Kasumi-1 (cell line): ENCODE data around the gene ZNF222.

ENCODE experiments used
- DNase-seq, 2 experiments: peaks; one replicate each; lab custom pipeline; 2025; lab: John Stamatoyannopoulos, UW

ZNF222 gene

DNA sequence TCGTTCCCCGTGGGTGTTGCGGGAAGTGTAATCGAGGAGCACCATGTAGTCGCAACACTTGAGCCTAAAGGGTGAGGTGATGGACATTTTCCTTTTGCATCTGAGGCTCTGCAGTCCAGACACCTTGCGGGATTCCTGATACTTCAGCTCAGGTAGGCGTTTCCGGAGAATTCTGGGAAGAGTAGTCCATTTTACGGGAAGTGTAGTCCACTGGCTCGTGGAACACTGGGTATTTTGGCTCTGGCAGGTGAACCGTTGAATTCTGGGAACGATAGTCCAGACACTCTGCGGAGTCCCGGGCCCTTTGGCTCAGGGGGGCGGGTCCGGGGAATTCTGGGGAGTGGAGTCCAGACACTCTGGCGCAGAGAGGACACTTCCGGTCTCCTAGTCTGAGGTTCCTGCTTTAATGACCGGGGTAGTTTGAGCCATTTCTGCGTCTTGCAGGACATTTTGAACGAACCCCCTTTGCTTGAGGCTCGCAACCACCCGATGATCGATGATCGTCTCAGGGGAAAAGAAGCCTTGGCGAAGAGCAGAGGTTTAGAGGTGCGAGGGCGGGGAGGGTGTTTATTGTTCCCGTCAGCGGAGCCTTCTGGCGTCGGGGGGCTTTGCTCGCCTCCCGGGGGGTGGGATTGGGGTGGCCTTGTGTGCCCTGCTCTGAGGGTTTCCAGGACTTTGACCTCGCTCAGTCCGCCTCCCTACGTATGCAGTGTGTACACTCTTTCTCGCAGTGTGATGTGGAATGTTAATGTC lies 26.6 kb downstream of the ZNF222 start, which contains the start of gene ZNF223:
ZNF223 (plus strand) TSS at position 387 of the 753 bp plus-strand sequence. CDS start 3,141 bp downstream, outside the sequence.
- no peak for DNase-seq

DNA sequence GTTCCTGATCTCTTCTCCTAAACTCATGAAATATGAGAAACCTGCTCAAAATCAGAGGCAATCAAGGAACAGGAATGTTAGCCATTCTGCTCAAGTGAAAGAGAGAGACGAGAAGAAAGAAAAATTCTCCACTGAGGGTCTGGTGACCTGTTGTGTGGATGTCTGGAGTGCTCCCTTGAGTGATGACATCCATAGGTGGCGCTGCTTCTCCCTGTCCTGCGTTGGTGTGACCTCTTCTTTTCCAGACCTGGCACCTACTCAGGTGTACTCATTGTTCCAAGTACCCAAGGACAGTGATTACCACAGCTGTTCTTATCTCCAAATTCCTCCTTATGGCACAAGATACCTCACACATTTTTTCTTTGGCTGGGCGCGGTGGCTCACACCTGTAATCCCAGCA lies 30.7 kb downstream of the ZNF222 start:
- DNase-seq, result no peak

DNA sequence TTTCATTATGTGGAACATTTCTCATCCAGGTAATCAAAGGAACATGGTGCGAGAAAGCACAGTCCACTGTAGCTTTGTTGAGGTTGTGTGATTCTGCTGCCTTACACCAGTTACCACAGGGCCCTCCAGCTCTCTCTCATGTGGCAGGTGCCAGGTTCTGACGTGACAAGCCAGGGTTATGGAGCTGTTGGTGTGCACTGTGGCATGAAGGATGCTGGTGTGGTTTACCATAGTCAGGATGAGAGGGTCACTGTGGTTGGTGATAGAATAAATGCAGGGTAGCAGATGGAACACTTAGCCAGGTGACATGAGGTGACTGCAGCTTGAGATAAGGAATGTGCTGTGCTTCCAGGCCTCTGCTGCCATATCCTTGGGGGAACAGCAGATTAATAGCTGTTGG lies 34.0 kb downstream of the ZNF222 start:
- DNase-seq, result no peak

DNA sequence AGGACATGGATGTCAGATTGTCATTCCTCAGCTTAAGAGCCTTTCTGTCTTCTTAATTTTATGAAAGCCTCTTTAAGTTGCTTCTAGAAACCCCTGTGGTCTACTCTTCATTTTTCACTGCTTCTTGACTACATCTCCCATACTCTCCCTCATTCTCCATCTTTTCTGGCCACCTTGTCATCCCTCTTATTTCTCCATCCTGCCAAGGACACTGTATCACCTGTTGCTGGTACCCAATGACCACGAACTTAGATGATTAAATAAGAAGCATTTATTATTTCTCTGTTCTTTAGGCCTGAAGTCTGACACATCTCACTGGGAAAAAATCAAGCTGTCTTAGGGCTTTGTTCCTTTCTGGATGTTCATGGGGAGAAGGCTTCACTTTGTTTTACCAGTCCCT lies 35.9 kb downstream of the ZNF222 start:
- DNase-seq, result no peak

DNA sequence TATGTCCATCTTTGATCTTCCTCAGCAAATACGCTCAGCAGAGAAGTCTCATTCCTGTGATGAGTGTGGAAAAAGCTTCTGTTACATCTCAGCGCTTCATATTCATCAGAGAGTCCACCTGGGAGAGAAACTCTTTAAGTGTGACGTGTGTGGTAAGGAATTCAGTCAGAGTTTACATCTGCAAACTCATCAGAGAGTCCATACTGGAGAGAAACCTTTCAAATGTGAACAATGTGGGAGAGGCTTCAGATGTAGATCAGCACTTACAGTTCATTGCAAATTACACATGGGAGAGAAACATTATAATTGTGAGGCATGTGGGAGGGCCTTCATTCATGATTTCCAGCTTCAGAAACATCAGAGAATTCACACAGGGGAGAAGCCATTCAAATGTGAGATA lies 41.1 kb downstream of the ZNF222 start:
- no peak for DNase-seq

DNA sequence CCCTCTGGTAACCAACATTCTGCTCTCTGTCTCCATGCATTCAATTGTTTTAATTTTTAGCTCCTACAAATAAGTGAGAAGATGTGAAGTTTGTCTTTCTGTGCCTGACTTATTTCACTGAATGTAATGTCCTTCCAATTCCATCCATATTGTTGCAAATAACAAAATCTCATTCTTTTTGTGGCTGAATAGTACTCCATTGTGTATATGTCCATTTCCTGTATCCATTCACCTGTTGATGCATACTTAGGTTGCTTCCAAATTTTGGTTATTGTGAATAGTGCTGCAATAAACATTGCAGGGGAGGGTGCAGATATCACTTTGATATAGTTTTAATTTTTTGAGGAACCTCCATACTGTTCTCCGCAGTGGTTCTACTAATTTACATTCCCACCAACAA lies 44.2 kb downstream of the ZNF222 start:
- no peak for DNase-seq

DNA sequence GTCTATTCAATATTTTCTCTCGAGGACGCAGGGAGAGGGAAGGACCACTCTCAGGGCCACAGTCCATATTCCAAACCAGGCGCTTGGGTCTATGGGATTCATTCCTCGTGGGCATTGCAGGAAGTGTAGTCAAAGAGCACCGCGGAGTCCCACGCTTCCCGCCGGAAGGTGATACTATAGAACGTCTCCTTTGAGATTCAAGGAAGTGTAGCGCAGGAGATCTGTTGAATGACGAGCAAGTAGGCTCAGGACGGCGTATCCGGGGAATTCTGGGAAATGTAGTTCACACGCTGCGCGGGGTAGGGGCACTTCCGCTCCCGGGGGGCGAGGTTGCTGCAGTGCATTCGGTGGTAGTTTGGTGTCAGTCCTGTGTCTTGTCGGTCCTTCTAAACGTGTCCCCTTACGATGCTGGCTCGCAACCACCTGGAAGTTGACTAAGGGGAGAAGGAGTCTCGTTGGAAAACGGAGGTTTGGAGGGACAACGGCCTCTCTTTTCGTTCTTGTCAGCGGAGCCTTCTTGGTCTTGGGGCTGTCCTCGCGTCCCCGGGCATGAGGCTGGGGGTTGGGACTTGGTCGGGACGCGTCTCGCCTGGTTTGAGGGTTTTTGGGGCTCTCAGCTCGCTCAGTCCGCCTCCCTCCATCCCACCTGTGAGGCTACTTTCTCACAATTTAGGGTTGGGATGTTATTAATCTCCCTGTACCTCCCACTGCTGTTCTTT lies 46.8 kb downstream of the ZNF222 start, which contains the start of gene ZNF284:
ZNF284 (plus strand) TSS at position 336 of the 719 bp plus-strand sequence. CDS start 4,231 bp downstream, outside the sequence.
- peak; percentile 96 to 97 for DNase-seq

DNA sequence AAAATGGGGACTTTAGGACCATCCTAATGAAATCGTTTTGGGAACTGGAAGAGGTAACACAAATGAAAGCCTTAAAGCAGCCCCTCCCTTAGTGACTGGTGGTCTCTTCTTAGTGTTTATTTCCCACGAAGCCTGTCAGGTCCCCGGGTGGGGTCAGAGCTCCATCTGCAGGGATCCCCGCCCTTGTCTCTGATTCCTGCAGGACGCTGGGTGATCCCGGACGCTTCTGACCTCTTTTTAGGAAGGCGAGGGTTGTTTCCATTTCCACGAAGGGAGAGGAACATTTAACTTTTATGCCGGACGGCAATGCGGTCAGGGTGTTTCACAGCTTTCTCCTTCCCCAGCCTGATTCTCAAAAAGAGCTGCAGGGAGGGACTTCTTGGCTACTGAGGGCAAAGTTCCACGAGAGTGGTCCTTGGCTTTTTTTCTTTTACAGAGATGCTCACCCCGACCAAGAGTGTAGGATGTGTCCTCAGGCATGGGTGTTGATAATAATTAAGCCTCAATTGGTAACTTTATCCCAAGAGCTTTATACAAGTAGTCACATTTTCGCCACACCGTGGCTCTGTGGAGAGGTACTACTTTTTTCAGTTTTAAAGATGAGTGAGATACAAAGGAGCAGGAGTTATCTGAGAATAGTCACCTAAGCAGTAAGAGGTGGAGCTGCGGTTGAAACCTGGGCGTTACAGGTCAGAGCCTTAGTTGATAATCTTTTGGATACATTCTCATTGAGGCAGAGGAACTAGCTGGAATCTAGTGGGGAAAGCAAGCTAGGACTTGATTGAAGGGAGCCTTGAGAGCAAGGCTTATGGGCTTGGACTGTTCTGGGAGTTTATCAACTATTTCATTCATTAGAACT lies 47.6 kb downstream of the ZNF222 start:
- peak in 1 of 2 experiments; percentile 6 for DNase-seq

DNA sequence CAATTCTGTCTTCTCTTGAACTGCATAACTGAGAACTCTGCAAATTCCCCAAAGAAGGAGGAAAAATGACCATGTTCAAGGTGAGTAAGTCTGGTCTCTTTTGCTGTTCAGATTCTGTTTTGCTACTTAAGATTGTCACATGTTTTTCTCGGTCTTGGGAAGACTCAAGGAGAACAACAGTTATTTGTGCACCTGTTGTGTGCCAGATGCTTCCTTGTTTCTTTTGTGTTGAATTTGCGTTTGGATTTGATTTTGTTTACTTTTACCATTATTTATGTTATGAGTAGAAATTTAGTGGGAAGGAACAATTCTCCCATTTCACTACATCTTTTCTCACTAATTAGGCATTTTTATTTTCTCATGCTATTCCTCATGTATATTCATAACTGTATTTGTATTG lies 51.1 kb downstream of the ZNF222 start:
- no peak for DNase-seq
